Eye (tissue), 1 donor: ENCODE data around the gene RBFOX1.

Source experiments
- DNase-seq: peaks from one replicate; pipeline ENCODE4 v3.0.0-alpha.2; 2015

RBFOX1 gene

GRCh38 chr16:7534749-7535148, 202.1 kb downstream of the RBFOX1 start:
- DNase-seq: peak; percentile 45

- no peak for DNase-seq
Measured at GRCh38 chr16:7541026-7541425, 208.4 kb downstream of the RBFOX1 start.

- peak; percentile 40 for DNase-seq
Measured at GRCh38 chr16:7545251-7545650, 212.6 kb downstream of the RBFOX1 start.

- no peak for DNase-seq
Measured at GRCh38 chr16:7546948-7547347, 214.3 kb downstream of the RBFOX1 start.

- DNase-seq: no peak
Measured at GRCh38 chr16:7547736-7548135, 215.1 kb downstream of the RBFOX1 start.

- DNase-seq: no peak
Measured at GRCh38 chr16:7548796-7549318, 216.2 kb downstream of the RBFOX1 start.

- no peak for DNase-seq
Measured at GRCh38 chr16:7550096-7550495, 217.5 kb downstream of the RBFOX1 start.

- DNase-seq: no peak
Measured at GRCh38 chr16:7555459-7555858, 222.8 kb downstream of the RBFOX1 start.

- no peak for DNase-seq
Measured at GRCh38 chr16:7561908-7562405, 229.3 kb downstream of the RBFOX1 start.

- DNase-seq: no peak
Measured at GRCh38 chr16:7566360-7566759, 233.7 kb downstream of the RBFOX1 start.

- DNase-seq: no peak
Measured at GRCh38 chr16:7571366-7571765, 238.7 kb downstream of the RBFOX1 start.

GRCh38 chr16:7577588-7577987, 244.9 kb downstream of the RBFOX1 start:
- no peak for DNase-seq

- no peak for DNase-seq
Measured at GRCh38 chr16:7579454-7579853, 246.8 kb downstream of the RBFOX1 start.

GRCh38 chr16:7581175-7581574, 248.5 kb downstream of the RBFOX1 start:
- DNase-seq: no peak

GRCh38 chr16:7583396-7583795, 250.8 kb downstream of the RBFOX1 start:
- DNase-seq: no peak

- no peak for DNase-seq
Measured at GRCh38 chr16:7584561-7584960, 251.9 kb downstream of the RBFOX1 start.

- DNase-seq: peak; percentile 48
Measured at GRCh38 chr16:7585705-7586104, 253.1 kb downstream of the RBFOX1 start.

- no peak for DNase-seq
Measured at GRCh38 chr16:7590934-7591333, 258.3 kb downstream of the RBFOX1 start.

- DNase-seq: no peak
Measured at GRCh38 chr16:7596308-7596707, 263.7 kb downstream of the RBFOX1 start.

- DNase-seq: no peak
Measured at GRCh38 chr16:7597677-7598076, 265.0 kb downstream of the RBFOX1 start.

GRCh38 chr16:7601100-7601499, 268.5 kb downstream of the RBFOX1 start:
- no peak for DNase-seq

- no peak for DNase-seq
Measured at GRCh38 chr16:7602291-7602950, 269.8 kb downstream of the RBFOX1 start.

GRCh38 chr16:7605812-7606211, 273.2 kb downstream of the RBFOX1 start:
- no peak for DNase-seq

- DNase-seq: no peak
Measured at GRCh38 chr16:7612671-7613070, 280.0 kb downstream of the RBFOX1 start.

- DNase-seq: no peak
Measured at GRCh38 chr16:7613518-7613917, 280.9 kb downstream of the RBFOX1 start.
